A673 (cell line): ENCODE results near the gene NCAM2. TPM values are rescaled to one million over a fixed set of nuclear protein-coding genes. Genes with fewer than 3 reads are reported as not detected.

Experiments
- BruUV-seq: library from RNA; stranded (reverse); fragments of 400-500 nt; replicated peaks from 2 replicates; lab custom pipeline; 2021; lab: Mats Ljungman, UMichigan
- CTCF ChIA-PET: fragments of 300-600 bp; sonication (Branson Sonifier 250); formaldehyde crosslinking; loops from one replicate; lab custom pipeline; 2022; ENCODE audit warnings: antibody characterized with exemption; lab: Charles Lee
- POLR2A ChIA-PET: fragments of 300-600 bp; sonication (Branson Sonifier 250); formaldehyde crosslinking; loops from one replicate; lab custom pipeline; 2022; ENCODE audit warnings: antibody characterized with exemption; ENCODE audit not compliant: low non-redundant PET; lab: Charles Lee
- DNase-seq: peaks from one replicate; pipeline ENCODE4 v3.0.0-alpha.2; 2015; ENCODE audit warnings: low spot score
- H3K27ac ChIP-seq: fragments of 200-600 bp; sonication (generic); 2 replicates; pipeline ENCODE4 v1.5.1; 2016; ENCODE audit warnings: mixed run types, low read depth, mild to moderate bottlenecking, mixed read lengths, antibody characterized with exemption, low read length; ENCODE audit not compliant: poor library complexity, severe bottlenecking
- H3K27me3 ChIP-seq: fragments of 200-600 bp; sonication (generic); replicated peaks from 2 replicates; pipeline ENCODE4 v1.6.1; 2017; ENCODE audit warnings: mixed run types, low read depth, mild to moderate bottlenecking, mixed read lengths, antibody characterized with exemption, low read length; ENCODE audit not compliant: insufficient read depth, poor library complexity
- H3K36me3 ChIP-seq: fragments of 200-600 bp; sonication (generic); 2 replicates; pipeline ENCODE4 v1.6.1; 2016; ENCODE audit warnings: mixed run types, mild to moderate bottlenecking, mixed read lengths, antibody characterized with exemption, low read length; ENCODE audit not compliant: insufficient read depth, poor library complexity, severe bottlenecking
- H3K4me1 ChIP-seq: fragments of 200-600 bp; sonication (generic); 2 replicates; pipeline ENCODE4 v1.6.1; 2017; ENCODE audit warnings: mixed run types, mild to moderate bottlenecking, mixed read lengths, antibody characterized with exemption, low read length; ENCODE audit not compliant: insufficient read depth, poor library complexity, severe bottlenecking
- H3K4me3 ChIP-seq: fragments of 200-600 bp; sonication (generic); 2 replicates; pipeline ENCODE4 v1.5.1; 2016; ENCODE audit warnings: low read depth, mixed run types, mild to moderate bottlenecking, mixed read lengths, low read length; ENCODE audit not compliant: poor library complexity, severe bottlenecking
- H3K9me3 ChIP-seq: fragments of 200-600 bp; sonication (generic); 2 replicates; pipeline ENCODE4 v1.6.1; 2016; ENCODE audit warnings: mixed run types, low read depth, mild to moderate bottlenecking, mixed read lengths, antibody characterized with exemption, low read length; ENCODE audit not compliant: poor library complexity, severe bottlenecking
- CTCF ChIP-seq: fragments of 300-800, 200-600 bp; sonication (generic); conservative IDR thresholded peaks from 2 replicates; pipeline ENCODE4 v1.5.1; 2017; ENCODE audit warnings: low read depth, mild to moderate bottlenecking, antibody characterized with exemption, low read length, moderate library complexity, mixed read lengths
- EZH2 ChIP-seq: fragments of 200-600 bp; sonication (generic); IDR thresholded peaks from 2 replicates; pipeline ENCODE4 v1.6.1; 2017; ENCODE audit warnings: borderline replicate concordance, low read depth, mild to moderate bottlenecking, mixed read lengths, antibody characterized with exemption, low read length; ENCODE audit not compliant: poor library complexity, severe bottlenecking
- intact Hi-C: fragments of 100-400 bp; cut with micrococcal nuclease; formaldehyde crosslinking; loops from one replicate; pipeline ENCODE4 v1.10.0; 2022; ENCODE audit not compliant: unreplicated experiment
- total RNA-seq: library from RNA; stranded (reverse); gene quantifications from 2 replicates; pipeline ENCODE4 v1.2.3, GENCODE V29; 2021

NCAM2 gene
- total RNA-seq, 1 experiment from 2014 or later = 38.2 TPM

DNA sequence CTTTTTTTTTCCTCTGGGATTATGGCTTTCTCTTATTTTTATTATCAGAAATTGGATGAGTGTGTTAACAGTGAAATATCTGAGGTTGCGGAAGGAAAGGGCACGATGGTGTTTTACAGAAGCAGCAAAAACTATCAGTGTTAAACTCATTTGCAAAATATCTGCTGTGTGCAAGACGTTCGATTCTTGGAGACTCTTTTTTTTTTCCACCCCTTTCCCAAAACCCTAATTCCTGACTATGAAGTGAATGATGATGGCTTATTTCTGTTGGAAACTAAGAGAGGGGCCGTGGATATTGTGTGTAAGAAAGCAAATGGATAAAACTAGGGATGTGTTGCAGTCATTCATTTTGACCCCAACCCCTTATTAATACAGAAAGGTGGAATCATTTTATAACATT lies 677 bp downstream of the NCAM2 start:
- Histone ChIP-seq H3K27ac (peak overlapping the region; percentile 6), H3K4me1 (peaks cover 18% of the 10 kb centered on the region), H3K27me3 (no peaks in the 10 kb centered on the region), H3K36me3 (no peaks in the 10 kb centered on the region), H3K4me3 (peak overlapping the region; percentile 84), H3K9me3 (no peaks in the 10 kb centered on the region)
- no TSS peak for BruUV-seq
- no peak for DNase-seq
- ChIA-PET CTCF (interaction anchor here (0.7 kb wide), 1 partner anchor 8 kb away, joined by 7 read pairs; no protein-coding TSS in a partner anchor), POLR2A (no interaction called here)
- no peak for TF ChIP-seq EZH2
- TF ChIP-seq CTCF = no peak
- intact Hi-C loops = loop anchor here (2.0 kb wide), 1 partner anchor 234 kb away; no protein-coding TSS in a partner anchor

GRCh38 chr21:20999659-21000058 lies 1.4 kb downstream of the NCAM2 start:
- ChIA-PET CTCF (no interaction called here), POLR2A (no interaction called here)
- Histone ChIP-seq H3K27me3 (no peaks in the 10 kb centered on the region), H3K36me3 (no peaks in the 10 kb centered on the region), H3K27ac (no peak overlapping the region), H3K4me3 (peak overlapping the region; percentile 84), H3K4me1 (peaks cover 18% of the 10 kb centered on the region), H3K9me3 (no peaks in the 10 kb centered on the region)
- BruUV-seq = no TSS peak
- DNase-seq = peak; percentile 82
- intact Hi-C loops = loop anchor here (2.0 to 10.0 kb wide), 5 partner anchors 163 to 925 kb away; no protein-coding TSS in a partner anchor
- peak; percentile 89 for TF ChIP-seq CTCF
- no peak for TF ChIP-seq EZH2

GRCh38 chr21:21000591-21001175 lies 2.5 kb downstream of the NCAM2 start:
- no TSS peak for BruUV-seq
- intact Hi-C loops = loop anchor here (5.0 to 10.0 kb wide), 4 partner anchors 162 to 924 kb away; no protein-coding TSS in a partner anchor
- peaks cover 23% of the 10 kb centered on the region for H3K4me1 ChIP-seq
- POLR2A ChIA-PET = no interaction called here
- no peaks in the 10 kb centered on the region for H3K9me3 ChIP-seq
- no peaks in the 10 kb centered on the region for H3K36me3 ChIP-seq
- CTCF ChIA-PET = no interaction called here
- no peaks in the 10 kb centered on the region for H3K27me3 ChIP-seq
- peak overlapping the region; percentile 28 for H3K27ac ChIP-seq
- no peak for DNase-seq
- TF ChIP-seq EZH2 = no peak
- no peak for TF ChIP-seq CTCF
- peak overlapping the region; percentile 84 for H3K4me3 ChIP-seq
